KMS-11 (cell line): ENCODE measurements around the gene ZNF324B.

Experiments
- H2AFZ ChIP-seq: fragments of 200-600 bp; sonication (generic); 2 replicates; pipeline ENCODE4 v1.6.1; 2016; ENCODE audit warnings: antibody characterized with exemption, mixed run types, low read depth
- H3K27ac ChIP-seq: fragments of 200-600 bp; sonication (generic); 2 replicates; pipeline ENCODE4 v1.6.1; 2016; ENCODE audit warnings: mild to moderate bottlenecking, mixed run types
- H3K27me3 ChIP-seq: fragments of 200-600 bp; sonication (generic); 2 replicates; pipeline ENCODE4 v1.6.1; 2017; ENCODE audit warnings: mild to moderate bottlenecking, low read depth, mixed run types, moderate library complexity; ENCODE audit not compliant: insufficient read depth
- H3K36me3 ChIP-seq: fragments of 200-600 bp; sonication (generic); 2 replicates; pipeline ENCODE4 v1.6.1; 2017; ENCODE audit warnings: mild to moderate bottlenecking, mixed run types; ENCODE audit not compliant: insufficient read depth
- H3K4me1 ChIP-seq: fragments of 200-600 bp; sonication (generic); 2 replicates; pipeline ENCODE4 v1.6.1; 2016; ENCODE audit warnings: mild to moderate bottlenecking, low read depth, mixed run types; ENCODE audit not compliant: poor library complexity, severe bottlenecking
- H3K4me2 ChIP-seq: fragments of 200-600 bp; sonication (generic); 2 replicates; pipeline ENCODE4 v1.7.0; 2016; ENCODE audit warnings: mild to moderate bottlenecking, mixed run types
- H3K4me3 ChIP-seq: fragments of 200-600 bp; sonication (generic); IDR thresholded peaks from 2 replicates; pipeline ENCODE4 v1.6.1; 2017; ENCODE audit warnings: low read depth, low read length, mixed read lengths; ENCODE audit not compliant: insufficient read depth
- H3K79me2 ChIP-seq: fragments of 200-600 bp; sonication (generic); 2 replicates; pipeline ENCODE4 v1.6.1; 2016; ENCODE audit warnings: low read depth, mixed run types; ENCODE audit not compliant: insufficient read depth
- H3K9ac ChIP-seq: fragments of 200-600 bp; sonication (generic); 2 replicates; pipeline ENCODE4 v1.6.1; 2016; ENCODE audit warnings: mild to moderate bottlenecking, mixed run types
- H4K20me1 ChIP-seq: fragments of 200-600 bp; sonication (generic); 2 replicates; pipeline ENCODE4 v1.6.1; 2016; ENCODE audit warnings: mild to moderate bottlenecking, mixed run types; ENCODE audit not compliant: insufficient read depth
- CTCF ChIP-seq: fragments of 200-600 bp; sonication (generic); conservative IDR thresholded peaks from 2 replicates; pipeline ENCODE4 v1.6.1; 2017; ENCODE audit warnings: low read depth, mild to moderate bottlenecking, antibody characterized with exemption, low read length, moderate library complexity, mixed read lengths

Gene ZNF324B

DNA sequence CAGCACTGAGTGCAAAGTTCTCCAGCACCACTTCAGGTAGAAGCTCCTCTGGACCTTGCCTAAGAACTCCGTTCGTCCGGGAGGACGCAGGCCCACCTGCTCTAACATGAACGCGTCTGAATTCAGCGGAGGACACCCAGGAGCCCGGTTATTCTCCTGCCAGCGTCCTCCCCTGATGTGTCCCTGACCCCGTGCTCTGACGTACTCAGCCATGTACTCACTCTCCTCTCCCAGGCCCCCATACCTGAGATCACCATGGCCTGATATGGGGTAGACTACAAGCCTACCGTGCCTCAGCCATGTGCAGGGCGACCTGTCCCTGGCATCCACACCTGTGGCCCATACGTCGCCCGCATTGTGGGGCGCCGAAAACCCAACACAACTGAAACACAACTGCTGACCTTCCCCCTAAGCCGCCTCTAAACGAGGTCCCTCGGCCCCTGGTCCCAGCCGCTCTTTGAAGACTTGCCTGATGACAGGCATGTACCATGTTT lies 43.7 kb upstream of the ZNF324B start:
- no peaks in the 10 kb centered on the region for H4K20me1 ChIP-seq
- H3K9ac ChIP-seq, result peak overlapping the region; percentile 65
- peak overlapping the region; percentile 47 for H3K27ac ChIP-seq
- TF ChIP-seq CTCF, result no peak; the same call in 1 of the 2 replicates
- H3K27me3 ChIP-seq, result no peaks in the 10 kb centered on the region
- peaks cover 20% of the 10 kb centered on the region for H3K4me1 ChIP-seq
- H3K36me3 ChIP-seq, result no peaks in the 10 kb centered on the region
- peak overlapping the region; percentile 81 for H2AFZ ChIP-seq
- peak overlapping the region; percentile 98 for H3K4me2 ChIP-seq
- H3K4me3 ChIP-seq, result peak overlapping the region; percentile 77
- H3K79me2 ChIP-seq, result 0 out of 2 replicates have a peak, but pooled peaks cover 8% of the 10 kb centered on the region

DNA sequence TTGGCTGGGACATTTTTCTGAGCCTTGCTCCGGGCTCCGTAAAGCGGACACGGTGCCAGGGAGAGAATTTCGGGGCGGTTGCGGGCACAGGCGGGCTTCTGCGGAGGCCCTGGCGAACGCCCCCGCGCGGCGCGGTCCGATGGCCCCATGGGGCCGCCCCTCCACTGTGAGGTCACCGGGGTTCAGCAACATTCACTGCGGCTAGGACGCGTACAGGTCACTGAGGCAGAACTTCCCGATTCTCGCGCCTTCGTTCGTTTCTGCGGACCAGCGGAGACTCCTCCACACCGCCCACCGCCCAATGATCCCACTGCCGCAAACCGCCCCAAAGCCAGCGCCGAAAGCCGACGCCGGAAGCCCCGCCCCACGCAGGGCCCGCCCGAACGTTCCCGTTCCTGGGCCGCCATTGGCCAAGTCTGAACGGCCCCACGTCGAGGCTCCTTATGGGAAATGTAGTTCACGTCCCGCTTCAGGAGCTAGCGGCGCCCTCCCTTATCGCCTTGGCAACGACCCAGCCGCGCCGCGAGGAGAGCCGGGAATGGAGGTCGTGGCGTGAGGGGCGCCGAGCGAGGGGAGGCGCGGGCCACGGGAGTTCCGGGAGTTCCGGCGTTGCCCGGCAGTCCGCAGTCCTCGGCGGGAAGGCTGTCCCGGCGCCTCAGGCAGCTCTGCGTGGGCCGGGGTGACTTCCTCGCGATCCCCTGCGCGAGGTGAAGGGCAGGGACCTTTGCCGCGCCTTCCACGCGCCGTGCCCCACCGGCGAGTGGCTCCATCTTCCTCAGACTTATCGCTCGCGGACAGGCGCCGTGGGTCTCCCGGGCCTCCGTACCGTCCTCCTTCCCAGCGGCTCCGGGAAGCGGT lies 43.0 kb upstream of the ZNF324B start, which contains the start of gene ZNF584:
TSS of gene ZNF584 (plus strand) at position 498 of the 858 bp plus-strand sequence. CDS start 499 bp downstream, outside the sequence.
- peak within 1 kb of the TSS; percentile 98 for H3K4me2 ChIP-seq
- H2AFZ ChIP-seq, result peak within 1 kb of the TSS; percentile 81
- peaks cover 20% of the 10 kb centered on the region for H3K4me1 ChIP-seq
- H3K36me3 ChIP-seq, result no peaks in the 10 kb centered on the region
- peak within 1 kb of the TSS; percentile 77 for H3K4me3 ChIP-seq
- H4K20me1 ChIP-seq, result no peaks in the 10 kb centered on the region
- H3K79me2 ChIP-seq, result 0 out of 2 replicates have a peak, but pooled peaks cover 8% of the 10 kb centered on the region
- H3K9ac ChIP-seq, result peak within 1 kb of the TSS; percentile 65
- peak within 1 kb of the TSS; percentile 47 for H3K27ac ChIP-seq
- H3K27me3 ChIP-seq, result no peaks in the 10 kb centered on the region
- 0 out of 2 replicates have a peak, but pooled peaks have one; percentile 25 for TF ChIP-seq CTCF

DNA sequence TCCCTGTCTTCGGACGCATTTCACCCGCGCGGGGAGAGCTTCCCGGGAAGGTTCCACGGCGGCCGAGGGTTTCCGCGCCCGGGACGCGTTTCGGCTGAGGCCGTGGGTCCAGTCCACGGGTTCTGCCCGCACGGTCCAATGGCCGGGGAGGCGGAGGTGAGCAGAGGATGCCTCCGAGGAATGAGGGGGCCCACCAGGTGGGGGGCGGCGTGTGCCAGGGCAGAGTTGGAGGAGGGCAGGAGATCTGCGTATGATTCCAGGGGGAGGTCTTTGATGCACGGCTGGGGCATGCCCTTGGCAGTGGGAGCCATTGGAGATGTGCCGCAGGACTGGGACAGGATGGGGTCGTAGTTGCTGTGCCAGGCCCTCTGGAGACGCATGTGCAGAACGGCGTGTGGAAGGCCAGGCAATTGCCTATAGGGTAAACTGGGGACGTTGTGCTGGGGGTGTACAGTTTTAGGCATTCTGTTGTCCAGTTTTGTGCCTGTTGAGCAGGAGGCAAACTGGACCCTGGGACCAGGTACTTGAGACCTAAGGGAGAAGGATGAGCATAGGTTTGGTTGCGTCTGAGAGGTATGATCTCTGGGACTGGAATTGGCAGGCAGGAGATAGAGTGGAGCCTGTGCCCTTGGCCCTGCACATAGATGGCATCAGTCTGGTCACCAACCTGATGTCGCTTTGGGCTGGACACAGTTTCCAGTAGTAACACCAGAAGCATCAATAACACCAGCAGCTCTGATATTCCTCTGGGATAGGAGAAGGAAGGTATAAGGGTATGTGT lies 42.2 kb upstream of the ZNF324B start:
- no peak for TF ChIP-seq CTCF
- H3K79me2 ChIP-seq, result 0 out of 2 replicates have a peak, but pooled peaks cover 8% of the 10 kb centered on the region
- peak overlapping the region; percentile 81 for H2AFZ ChIP-seq
- no peaks in the 10 kb centered on the region for H3K27me3 ChIP-seq
- no peaks in the 10 kb centered on the region for H4K20me1 ChIP-seq
- H3K27ac ChIP-seq, result no peak overlapping the region
- H3K4me2 ChIP-seq, result peak overlapping the region; percentile 94
- no peaks in the 10 kb centered on the region for H3K36me3 ChIP-seq
- H3K4me1 ChIP-seq, result peaks cover 20% of the 10 kb centered on the region
- H3K9ac ChIP-seq, result peak overlapping the region; percentile 65
- H3K4me3 ChIP-seq, result peak overlapping the region; percentile 77

- Histone ChIP-seq H2AFZ (no peak overlapping the region), H3K79me2 (no peaks in the 10 kb centered on the region), H3K9ac (no peak overlapping the region), H3K4me1 (peaks cover under 1% of the 10 kb centered on the region), H3K36me3 (no peaks in the 10 kb centered on the region), H3K4me2 (no peak overlapping the region), H3K27me3 (no peaks in the 10 kb centered on the region), H3K27ac (no peak overlapping the region), H4K20me1 (no peaks in the 10 kb centered on the region), H3K4me3 (no peak overlapping the region)
- TF ChIP-seq CTCF, result no peak
These were observed 34.8 kb upstream of the ZNF324B start for GRCh38 chr19:58416604-58417003.
